ENCODE results near the gene GPR39.
"Not testable (repeated sequence)": the region's sequence is repeated elsewhere in the genome, so short reads cannot be mapped to it uniquely, and the experiment has no call there.

Gene GPR39

DNA sequence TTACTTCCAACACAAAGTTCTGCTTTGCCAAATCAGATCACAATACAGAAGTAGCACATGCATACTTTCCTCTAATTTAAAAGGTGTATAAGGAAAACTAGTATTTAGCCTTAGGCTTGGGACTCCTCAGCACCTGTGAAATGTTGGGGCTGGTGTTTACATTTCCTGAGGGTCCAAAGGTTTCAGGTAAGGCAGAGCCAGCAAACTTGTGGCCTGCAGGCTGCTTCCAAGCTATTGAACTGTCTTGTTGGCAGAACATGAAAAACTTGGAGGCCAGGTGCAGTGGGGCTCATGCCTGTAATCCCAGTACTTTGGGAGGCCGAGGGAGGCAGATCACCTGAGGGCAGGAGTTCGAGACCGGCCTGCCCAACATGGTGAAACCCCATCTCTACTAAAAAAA lies 26.5 kb upstream of the GPR39 start:
- no peak for TF ChIP-seq EZH2 (optimal IDR thresholded peaks at IDR 0.05; ENCODE audit: low read depth, low read length)
- Histone ChIP-seq H3K79me2 (ENCODE audit: low read length) (no peaks in the 10 kb centered on the region), H3K9me2 (replicated peaks; ENCODE audit: insufficient read depth, low read length) (no peaks in the 10 kb centered on the region), H3K9me3 (replicated peaks; ENCODE audit: insufficient read depth, low read length) (no peaks in the 10 kb centered on the region), H3K9ac (ENCODE audit: low read length) (no peak overlapping the region), H3K4me1 (ENCODE audit: low read length) (no peaks in the 10 kb centered on the region), H3K27me3 (replicated peaks; ENCODE audit: insufficient read depth, low read length) (no peaks in the 10 kb centered on the region), H4K20me1 (ENCODE audit: insufficient read depth, low read length) (no peaks in the 10 kb centered on the region), H3K27ac (ENCODE audit: low read length) (no peak overlapping the region), H2AFZ (ENCODE audit: low read length) (no peak overlapping the region), H3F3A (ENCODE audit: insufficient read depth, low read length) (no peaks in the 10 kb centered on the region), H3K36me3 (replicated peaks; ENCODE audit: insufficient read depth, low read length) (no peaks in the 10 kb centered on the region), H3K4me2 (ENCODE audit: low read depth, low read length) (no peak overlapping the region), H3K4me3 (ENCODE audit: low read length) (no peak overlapping the region)
- DNase-seq = no peak

- no peaks in the 10 kb centered on the region for H3K79me2 ChIP-seq (ENCODE audit: low read length)
- H3F3A ChIP-seq (ENCODE audit: insufficient read depth, low read length) = no peaks in the 10 kb centered on the region
- no peak overlapping the region for H3K27ac ChIP-seq (ENCODE audit: low read length)
- H3K9me3 ChIP-seq (replicated peaks; ENCODE audit: insufficient read depth, low read length) = no peaks in the 10 kb centered on the region
- no peak for TF ChIP-seq EZH2phosphoT487 (IDR thresholded peaks at IDR 0.05; ENCODE audit: low read length)
- no peak overlapping the region for H3K4me2 ChIP-seq (ENCODE audit: low read depth, low read length)
- H3K9ac ChIP-seq (ENCODE audit: low read length) = no peak overlapping the region
- no peak overlapping the region for H2AFZ ChIP-seq (ENCODE audit: low read length)
- no peaks in the 10 kb centered on the region for H4K20me1 ChIP-seq (ENCODE audit: insufficient read depth, low read length)
- no peaks in the 10 kb centered on the region for H3K27me3 ChIP-seq (replicated peaks; ENCODE audit: insufficient read depth, low read length)
- H3K36me3 ChIP-seq (replicated peaks; ENCODE audit: insufficient read depth, low read length) = no peaks in the 10 kb centered on the region
- H3K9me2 ChIP-seq (replicated peaks; ENCODE audit: insufficient read depth, low read length) = no peaks in the 10 kb centered on the region
- no peak for DNase-seq
- H3K4me3 ChIP-seq (ENCODE audit: low read length) = no peak overlapping the region
- no peaks in the 10 kb centered on the region for H3K4me1 ChIP-seq (ENCODE audit: low read length)
Measured at GRCh38 chr2:132391378-132391777, 25.2 kb upstream of the GPR39 start.

DNA sequence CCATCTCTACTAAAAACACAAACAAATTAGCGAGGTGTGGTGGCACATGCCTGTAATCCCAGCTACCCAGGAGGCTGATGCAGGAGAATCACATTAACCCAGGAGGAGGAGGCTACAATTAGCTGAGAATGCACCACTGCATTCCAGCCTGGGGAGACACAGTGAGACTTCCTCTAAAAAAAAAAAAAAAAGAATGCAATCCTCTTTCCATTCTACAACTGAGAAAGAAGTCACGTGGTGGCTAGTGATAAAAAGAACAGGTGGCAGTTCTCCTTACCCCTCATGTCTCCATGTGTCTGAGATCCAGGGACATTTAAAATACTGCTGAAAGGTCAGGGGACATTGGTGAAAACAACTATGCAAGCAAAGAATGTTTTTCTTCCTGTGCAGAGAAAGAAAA lies 24.4 kb upstream of the GPR39 start:
- TF ChIP-seq, protein P1, sequence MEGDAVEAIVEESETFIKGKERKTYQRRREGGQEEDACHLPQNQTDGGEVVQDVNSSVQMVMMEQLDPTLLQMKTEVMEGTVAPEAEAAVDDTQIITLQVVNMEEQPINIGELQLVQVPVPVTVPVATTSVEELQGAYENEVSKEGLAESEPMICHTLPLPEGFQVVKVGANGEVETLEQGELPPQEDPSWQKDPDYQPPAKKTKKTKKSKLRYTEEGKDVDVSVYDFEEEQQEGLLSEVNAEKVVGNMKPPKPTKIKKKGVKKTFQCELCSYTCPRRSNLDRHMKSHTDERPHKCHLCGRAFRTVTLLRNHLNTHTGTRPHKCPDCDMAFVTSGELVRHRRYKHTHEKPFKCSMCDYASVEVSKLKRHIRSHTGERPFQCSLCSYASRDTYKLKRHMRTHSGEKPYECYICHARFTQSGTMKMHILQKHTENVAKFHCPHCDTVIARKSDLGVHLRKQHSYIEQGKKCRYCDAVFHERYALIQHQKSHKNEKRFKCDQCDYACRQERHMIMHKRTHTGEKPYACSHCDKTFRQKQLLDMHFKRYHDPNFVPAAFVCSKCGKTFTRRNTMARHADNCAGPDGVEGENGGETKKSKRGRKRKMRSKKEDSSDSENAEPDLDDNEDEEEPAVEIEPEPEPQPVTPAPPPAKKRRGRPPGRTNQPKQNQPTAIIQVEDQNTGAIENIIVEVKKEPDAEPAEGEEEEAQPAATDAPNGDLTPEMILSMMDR (IDR thresholded peaks at IDR 0.05; ENCODE audit: low read length) = no peak
- TF ChIP-seq EZH2 (optimal IDR thresholded peaks at IDR 0.05; ENCODE audit: low read depth, low read length) = no peak
- TF ChIP-seq EZH2phosphoT487 (IDR thresholded peaks at IDR 0.05; ENCODE audit: low read length) = no peak
- Histone ChIP-seq H3K36me3 (replicated peaks; ENCODE audit: insufficient read depth, low read length) (no peaks in the 10 kb centered on the region), H3K27me3 (replicated peaks; ENCODE audit: insufficient read depth, low read length) (no peaks in the 10 kb centered on the region), H2AFZ (ENCODE audit: low read length) (no peak overlapping the region), H3K9me2 (replicated peaks; ENCODE audit: insufficient read depth, low read length) (no peaks in the 10 kb centered on the region), H3K27ac (ENCODE audit: low read length) (no peak overlapping the region), H3K9ac (ENCODE audit: low read length) (no peak overlapping the region), H3K4me2 (ENCODE audit: low read depth, low read length) (no peak overlapping the region), H3K79me2 (ENCODE audit: low read length) (no peaks in the 10 kb centered on the region), H4K20me1 (ENCODE audit: insufficient read depth, low read length) (no peaks in the 10 kb centered on the region), H3F3A (ENCODE audit: insufficient read depth, low read length) (no peaks in the 10 kb centered on the region), H3K4me3 (ENCODE audit: low read length) (no peak overlapping the region), H3K4me1 (ENCODE audit: low read length) (no peaks in the 10 kb centered on the region), H3K9me3 (replicated peaks; ENCODE audit: insufficient read depth, low read length) (no peaks in the 10 kb centered on the region)
- no peak for DNase-seq

DNA sequence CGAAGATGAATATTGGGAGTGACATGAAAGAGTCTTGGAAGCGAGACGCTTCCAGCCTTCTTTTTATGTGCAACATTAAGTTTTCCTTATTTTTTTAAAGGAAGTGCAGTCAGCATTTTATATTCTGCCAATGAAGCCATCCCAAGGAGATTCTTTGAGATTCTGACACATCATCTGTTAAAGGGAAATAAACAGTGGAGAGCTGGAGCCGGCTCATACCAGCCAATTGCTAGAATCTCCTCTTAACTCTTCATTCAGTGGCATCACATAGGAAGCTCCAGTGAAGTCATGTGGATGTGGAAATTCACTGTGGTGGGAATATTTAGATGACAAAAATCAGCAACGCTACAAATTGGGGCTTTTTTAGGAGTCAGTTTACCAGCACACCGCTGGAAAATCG lies 23.7 kb upstream of the GPR39 start:
- H2AFZ ChIP-seq (ENCODE audit: low read length) = no peak overlapping the region
- H3K79me2 ChIP-seq (ENCODE audit: low read length) = no peaks in the 10 kb centered on the region
- no peak overlapping the region for H3K9ac ChIP-seq (ENCODE audit: low read length)
- H3F3A ChIP-seq (ENCODE audit: insufficient read depth, low read length) = no peaks in the 10 kb centered on the region
- no peak overlapping the region for H3K27ac ChIP-seq (ENCODE audit: low read length)
- H3K27me3 ChIP-seq (replicated peaks; ENCODE audit: insufficient read depth, low read length) = no peaks in the 10 kb centered on the region
- H3K4me1 ChIP-seq (ENCODE audit: low read length) = no peaks in the 10 kb centered on the region
- H4K20me1 ChIP-seq (ENCODE audit: insufficient read depth, low read length) = no peaks in the 10 kb centered on the region
- TF ChIP-seq EZH2phosphoT487 (IDR thresholded peaks at IDR 0.05; ENCODE audit: low read length) (no peak), EZH2 (optimal IDR thresholded peaks at IDR 0.05; ENCODE audit: low read depth, low read length) (no peak)
- TF ChIP-seq, protein P1 (IDR thresholded peaks at IDR 0.05; ENCODE audit: low read length) = no peak
- no peaks in the 10 kb centered on the region for H3K9me3 ChIP-seq (replicated peaks; ENCODE audit: insufficient read depth, low read length)
- H3K4me3 ChIP-seq (ENCODE audit: low read length) = no peak overlapping the region
- no peaks in the 10 kb centered on the region for H3K9me2 ChIP-seq (replicated peaks; ENCODE audit: insufficient read depth, low read length)
- no peak for DNase-seq
- H3K4me2 ChIP-seq (ENCODE audit: low read depth, low read length) = no peak overlapping the region
- H3K36me3 ChIP-seq (replicated peaks; ENCODE audit: insufficient read depth, low read length) = no peaks in the 10 kb centered on the region

DNA sequence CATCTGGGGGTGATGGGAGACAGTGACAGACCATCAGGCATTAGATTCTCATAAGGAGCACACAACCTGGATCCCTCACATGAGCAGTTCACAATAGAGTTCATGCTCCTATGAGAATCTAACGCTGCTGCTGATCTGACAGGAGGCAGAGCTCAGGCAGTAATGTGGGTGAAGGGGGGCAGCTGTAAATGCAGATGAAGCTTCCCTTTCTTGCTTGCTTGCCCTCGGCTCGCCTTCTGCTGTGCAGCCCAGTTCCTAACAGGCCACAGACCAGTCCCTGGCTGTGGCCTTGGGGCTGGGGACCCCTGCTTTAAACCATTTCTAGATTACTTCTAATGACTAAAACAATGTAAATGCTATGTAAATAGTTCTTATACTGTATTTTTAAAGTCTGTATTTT lies 19.6 kb upstream of the GPR39 start:
- not testable (repeated sequence) for H3K4me1 ChIP-seq (ENCODE audit: low read length); H3K27me3 ChIP-seq (replicated peaks; ENCODE audit: insufficient read depth, low read length); H3K27ac ChIP-seq (ENCODE audit: low read length); H4K20me1 ChIP-seq (ENCODE audit: insufficient read depth, low read length); H3K36me3 ChIP-seq (replicated peaks; ENCODE audit: insufficient read depth, low read length); DNase-seq; H3K4me3 ChIP-seq (ENCODE audit: low read length); H3K4me2 ChIP-seq (ENCODE audit: low read depth, low read length); H3F3A ChIP-seq (ENCODE audit: insufficient read depth, low read length); H2AFZ ChIP-seq (ENCODE audit: low read length); H3K9ac ChIP-seq (ENCODE audit: low read length); H3K9me3 ChIP-seq (replicated peaks; ENCODE audit: insufficient read depth, low read length); H3K9me2 ChIP-seq (replicated peaks; ENCODE audit: insufficient read depth, low read length); H3K79me2 ChIP-seq (ENCODE audit: low read length)
